Activated naive CD8-positive, alpha-beta T cell (primary cell): ENCODE results near the gene STON2.
A peak's percentile ranks its signal among the peaks of the same experiment; 100 is the strongest.
"Not testable (repeated sequence)": the region's sequence is repeated elsewhere in the genome, so short reads cannot be mapped to it uniquely, and the experiment has no call there.

Experiments used
- H3K27ac Mint-ChIP-seq: one replicate; pipeline ENCODE4 v1.8.0; 2021; ENCODE audit warnings: mixed read lengths
- H3K27me3 Mint-ChIP-seq: one replicate; pipeline ENCODE4 v1.8.0; 2021; ENCODE audit warnings: mixed read lengths
- H3K36me3 Mint-ChIP-seq: one replicate; pipeline ENCODE4 v1.8.0; 2021; ENCODE audit warnings: mixed read lengths
- H3K4me1 Mint-ChIP-seq: one replicate; pipeline ENCODE4 v1.8.0; 2021; ENCODE audit warnings: low read depth, mixed read lengths
- H3K4me3 Mint-ChIP-seq: one replicate; pipeline ENCODE4 v1.8.0; 2021; ENCODE audit warnings: mild to moderate bottlenecking, mixed read lengths
- H3K9me3 Mint-ChIP-seq: one replicate; pipeline ENCODE4 v1.8.0; 2021; ENCODE audit warnings: low read depth, mixed read lengths

STON2 gene

DNA sequence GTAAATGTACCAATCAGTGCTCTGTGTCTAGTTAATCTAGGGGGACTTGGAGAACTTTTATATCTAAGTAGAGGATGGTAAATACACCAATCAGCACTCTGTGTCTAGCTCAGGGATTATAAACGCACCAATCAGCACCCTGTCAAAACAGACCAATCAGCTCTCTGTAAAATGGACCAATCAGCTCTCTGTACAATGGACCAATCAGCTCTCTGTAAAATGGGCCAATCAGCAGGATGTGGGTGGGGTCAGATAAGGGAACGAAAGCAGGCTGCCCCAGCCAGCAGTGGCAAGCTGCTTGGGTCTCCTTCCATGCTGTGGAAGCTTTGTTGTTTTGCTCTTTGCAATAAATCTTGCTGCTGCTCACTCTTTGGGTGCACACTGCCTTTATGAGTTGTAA is 163.3 kb downstream of the STON2 start:
- not testable (repeated sequence) for H3K4me1 Mint-ChIP-seq, H3K9me3 Mint-ChIP-seq, H3K36me3 Mint-ChIP-seq, H3K27me3 Mint-ChIP-seq, H3K27ac Mint-ChIP-seq, H3K4me3 Mint-ChIP-seq

DNA sequence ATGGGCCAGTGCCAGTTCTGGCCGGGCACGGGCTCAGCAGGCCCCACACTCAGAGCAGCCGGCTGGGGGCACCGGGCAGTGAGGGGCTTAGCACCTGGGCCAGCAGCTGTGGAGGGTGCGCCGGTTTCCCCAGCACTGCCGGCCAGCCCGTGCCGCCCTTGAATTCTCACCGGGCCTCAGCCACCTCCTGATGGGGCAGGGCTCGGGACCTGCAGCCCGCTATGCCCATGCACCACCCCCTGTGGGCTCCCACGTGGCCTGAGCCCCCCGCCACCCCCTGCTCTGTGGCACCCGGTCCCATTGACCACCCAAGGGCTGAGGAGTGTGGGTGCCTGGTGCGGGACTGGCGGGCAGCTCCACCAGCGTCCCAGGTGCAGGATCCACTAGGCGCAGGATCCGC is 164.0 kb downstream of the STON2 start:
- no peaks in the 10 kb centered on the region for H3K36me3 Mint-ChIP-seq
- no peak overlapping the region for H3K27ac Mint-ChIP-seq
- no peaks in the 10 kb centered on the region for H3K27me3 Mint-ChIP-seq
- no peaks in the 10 kb centered on the region for H3K9me3 Mint-ChIP-seq
- no peak overlapping the region for H3K4me3 Mint-ChIP-seq
- H3K4me1 Mint-ChIP-seq: peaks cover 3% of the 10 kb centered on the region

DNA sequence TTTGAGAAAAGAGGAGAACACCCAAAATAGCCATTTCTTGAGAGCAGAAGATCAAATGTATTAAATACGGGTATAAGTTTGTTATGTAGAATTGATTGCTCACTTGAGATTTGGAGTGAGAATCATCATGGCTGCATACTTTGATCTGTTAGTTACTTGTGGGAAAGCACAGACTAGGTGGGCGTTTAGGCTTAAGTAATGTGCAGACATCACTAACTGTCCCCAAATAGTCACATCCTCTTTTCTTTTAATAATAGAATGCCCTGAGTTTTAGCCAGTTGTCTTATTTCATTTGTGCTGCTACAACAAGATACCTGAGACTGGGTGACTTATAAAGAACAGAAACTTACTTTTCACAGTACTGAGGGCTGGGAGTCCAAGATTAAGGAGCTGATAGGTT is 165.0 kb downstream of the STON2 start:
- Mint-ChIP-seq H3K36me3 (no peaks in the 10 kb centered on the region), H3K9me3 (no peaks in the 10 kb centered on the region), H3K27ac (no peak overlapping the region), H3K4me3 (no peak overlapping the region), H3K27me3 (no peaks in the 10 kb centered on the region), H3K4me1 (peaks cover 3% of the 10 kb centered on the region)

DNA sequence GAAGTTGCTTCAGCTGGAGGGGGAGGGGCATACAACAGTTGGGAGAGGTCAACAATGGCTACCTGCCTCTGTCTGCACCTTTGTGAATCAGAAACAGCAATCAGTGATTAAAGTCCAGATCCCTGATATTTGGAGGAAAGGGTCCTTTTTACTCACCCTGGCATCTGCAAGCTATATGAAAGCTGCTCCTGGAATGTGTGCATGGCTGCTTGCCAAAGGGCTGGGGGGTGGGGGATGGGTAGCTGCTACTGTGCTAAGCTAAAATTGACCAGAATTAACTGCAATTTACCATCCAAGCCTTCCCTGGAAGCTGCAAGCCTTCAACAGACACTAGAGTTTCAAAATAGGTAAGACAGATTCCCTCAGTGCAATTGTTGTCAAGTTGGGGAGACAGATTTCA is 165.8 kb downstream of the STON2 start:
- no peaks in the 10 kb centered on the region for H3K9me3 Mint-ChIP-seq
- H3K4me1 Mint-ChIP-seq: peaks cover 3% of the 10 kb centered on the region
- H3K27me3 Mint-ChIP-seq: no peaks in the 10 kb centered on the region
- no peak overlapping the region for H3K4me3 Mint-ChIP-seq
- no peaks in the 10 kb centered on the region for H3K36me3 Mint-ChIP-seq
- H3K27ac Mint-ChIP-seq: no peak overlapping the region

DNA sequence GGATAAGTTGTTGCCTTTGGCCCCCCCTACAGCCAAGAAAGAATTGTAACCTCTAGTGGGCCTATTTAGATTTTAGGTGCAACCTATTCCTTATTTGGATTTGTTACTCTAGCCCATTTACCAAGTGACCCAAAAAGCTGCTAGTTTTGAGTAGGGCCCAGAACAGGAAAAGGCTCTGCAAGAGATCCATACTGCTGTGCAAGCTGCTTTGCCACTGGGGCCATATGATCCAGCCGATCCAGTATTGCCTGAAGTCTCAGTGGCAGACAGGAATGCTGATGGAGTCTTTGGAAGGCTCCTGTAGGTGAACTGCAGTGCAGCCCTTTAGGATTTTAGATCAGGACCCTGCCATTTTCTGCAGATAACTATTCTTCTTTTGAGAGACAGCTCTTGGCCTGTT is 166.5 kb downstream of the STON2 start:
- no peaks in the 10 kb centered on the region for H3K27me3 Mint-ChIP-seq
- H3K4me3 Mint-ChIP-seq: no peak overlapping the region
- H3K27ac Mint-ChIP-seq: no peak overlapping the region
- peaks cover 3% of the 10 kb centered on the region for H3K4me1 Mint-ChIP-seq
- H3K9me3 Mint-ChIP-seq: no peaks in the 10 kb centered on the region
- H3K36me3 Mint-ChIP-seq: no peaks in the 10 kb centered on the region

DNA sequence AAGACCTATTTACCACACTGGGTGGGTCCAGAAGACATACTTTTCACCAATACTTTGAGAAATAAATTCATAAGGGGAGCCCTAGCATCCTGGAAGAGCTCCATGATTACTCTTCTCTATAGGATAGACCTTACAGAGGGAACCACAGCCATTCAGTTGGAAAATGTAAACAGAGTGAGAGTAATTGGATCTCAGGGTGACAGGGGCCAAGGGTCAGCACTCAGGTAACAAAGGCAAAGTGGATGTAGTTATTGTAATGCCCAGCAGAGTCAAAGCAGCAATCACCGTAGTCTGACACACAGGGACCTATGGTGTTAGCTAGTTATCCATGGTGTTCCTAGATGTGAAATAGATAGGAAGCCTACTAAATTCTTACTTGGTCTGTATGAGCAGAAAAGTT is 168.6 kb downstream of the STON2 start:
- no peak overlapping the region for H3K27ac Mint-ChIP-seq
- H3K27me3 Mint-ChIP-seq: no peaks in the 10 kb centered on the region
- H3K9me3 Mint-ChIP-seq: no peaks in the 10 kb centered on the region

DNA sequence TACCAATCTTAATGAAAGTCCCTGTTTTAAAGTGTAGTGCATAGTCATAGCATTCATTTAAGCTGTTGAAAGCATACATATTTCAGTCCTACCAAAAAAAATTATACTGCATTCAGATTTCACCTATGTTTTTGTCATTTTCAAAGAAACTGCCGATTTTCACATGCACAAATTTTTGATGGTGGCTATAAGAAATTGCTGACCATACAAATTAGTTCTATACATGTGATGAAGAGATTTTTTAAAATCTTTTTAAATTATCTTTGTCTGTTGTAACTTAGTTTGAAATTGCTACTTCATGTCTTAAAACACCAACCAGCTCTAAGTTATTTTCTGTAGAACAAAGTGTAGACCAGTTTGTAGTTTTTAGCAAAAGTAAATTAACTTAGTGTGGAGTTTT is 175.9 kb downstream of the STON2 start:
- H3K4me3 Mint-ChIP-seq: no peak overlapping the region
- H3K27me3 Mint-ChIP-seq: no peaks in the 10 kb centered on the region
- H3K9me3 Mint-ChIP-seq: no peaks in the 10 kb centered on the region
- H3K27ac Mint-ChIP-seq: no peak overlapping the region
- H3K4me1 Mint-ChIP-seq: peaks cover 10% of the 10 kb centered on the region
- H3K36me3 Mint-ChIP-seq: peaks cover 2% of the 10 kb centered on the region

More for the DNA sequence above, 168.6 kb downstream of the STON2 start:
- H3K4me3 Mint-ChIP-seq: no peak overlapping the region
- peaks cover 3% of the 10 kb centered on the region for H3K4me1 Mint-ChIP-seq
- H3K36me3 Mint-ChIP-seq: no peaks in the 10 kb centered on the region

DNA sequence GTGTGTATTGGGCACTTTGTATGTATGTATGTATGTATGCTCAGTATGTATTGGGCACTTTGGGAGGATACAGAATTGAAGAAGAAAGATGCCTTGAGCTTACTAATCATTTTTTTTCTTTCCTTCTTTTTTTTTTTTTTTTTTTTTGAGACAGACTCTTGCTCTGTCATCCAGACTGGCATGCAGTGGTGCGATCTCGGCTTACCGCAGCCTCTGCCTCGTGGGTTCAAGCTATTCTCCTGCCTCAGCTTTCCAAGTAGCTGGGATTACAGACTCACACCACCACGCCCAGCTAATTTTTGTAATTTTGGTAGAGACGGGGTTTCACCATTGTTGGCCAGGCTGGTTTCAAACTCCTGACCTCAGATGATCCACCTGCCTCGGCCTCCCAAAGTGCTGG is 176.3 kb downstream of the STON2 start:
- H3K4me3 Mint-ChIP-seq, H3K27ac Mint-ChIP-seq: not testable (repeated sequence)

DNA sequence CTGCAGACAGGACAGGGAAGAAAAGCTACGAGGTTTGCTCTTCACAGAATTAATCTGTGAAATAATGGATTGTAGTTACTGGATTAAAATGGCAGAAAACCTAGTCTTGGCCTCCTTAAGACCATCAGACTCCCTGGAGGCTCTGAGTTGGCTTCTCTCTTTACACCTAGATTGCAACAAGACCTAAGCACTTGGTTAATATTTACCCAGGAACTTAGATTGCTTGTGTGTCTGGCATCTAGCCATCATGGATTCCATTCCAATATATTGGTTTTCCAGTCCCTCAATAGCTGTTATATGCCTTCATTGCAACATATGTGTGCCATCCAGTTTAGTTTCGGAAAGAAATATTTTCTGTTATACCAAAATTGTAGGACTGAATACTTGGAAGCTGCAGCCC is 177.4 kb downstream of the STON2 start:
- H3K9me3 Mint-ChIP-seq: no peaks in the 10 kb centered on the region
- no peaks in the 10 kb centered on the region for H3K27me3 Mint-ChIP-seq
- H3K36me3 Mint-ChIP-seq: peaks cover 2% of the 10 kb centered on the region
- peak overlapping the region; percentile 28 for H3K4me3 Mint-ChIP-seq
- H3K4me1 Mint-ChIP-seq: peaks cover 24% of the 10 kb centered on the region
- no peak overlapping the region for H3K27ac Mint-ChIP-seq

More for the DNA sequence above, 176.3 kb downstream of the STON2 start:
- H3K9me3 Mint-ChIP-seq, H3K27me3 Mint-ChIP-seq, H3K36me3 Mint-ChIP-seq: not testable (repeated sequence)
- peaks cover 13% of the 10 kb centered on the region for H3K4me1 Mint-ChIP-seq

DNA sequence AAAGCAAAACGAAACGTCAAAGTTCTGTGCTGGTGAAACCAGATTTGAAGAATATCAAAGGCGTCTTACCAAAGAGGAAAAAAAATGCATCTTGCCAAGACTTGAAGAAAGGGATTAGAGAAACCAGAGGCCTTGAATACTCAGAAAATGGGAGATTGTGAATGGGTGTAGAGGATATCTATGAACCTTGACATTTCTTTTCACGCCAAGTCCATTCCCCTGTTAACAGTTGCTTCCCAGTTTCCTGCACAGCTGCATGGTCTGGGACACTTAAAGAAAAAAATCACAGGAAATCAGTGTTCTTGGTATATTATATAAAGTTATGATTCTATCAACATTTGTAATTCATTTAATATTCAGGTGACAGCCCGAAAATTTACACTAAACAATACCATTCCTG is 178.0 kb downstream of the STON2 start:
- Mint-ChIP-seq H3K27ac (peak overlapping the region; percentile 98), H3K4me1 (peaks cover 30% of the 10 kb centered on the region), H3K9me3 (no peaks in the 10 kb centered on the region), H3K27me3 (no peaks in the 10 kb centered on the region), H3K36me3 (peaks cover 2% of the 10 kb centered on the region), H3K4me3 (peak overlapping the region; percentile 94)

DNA sequence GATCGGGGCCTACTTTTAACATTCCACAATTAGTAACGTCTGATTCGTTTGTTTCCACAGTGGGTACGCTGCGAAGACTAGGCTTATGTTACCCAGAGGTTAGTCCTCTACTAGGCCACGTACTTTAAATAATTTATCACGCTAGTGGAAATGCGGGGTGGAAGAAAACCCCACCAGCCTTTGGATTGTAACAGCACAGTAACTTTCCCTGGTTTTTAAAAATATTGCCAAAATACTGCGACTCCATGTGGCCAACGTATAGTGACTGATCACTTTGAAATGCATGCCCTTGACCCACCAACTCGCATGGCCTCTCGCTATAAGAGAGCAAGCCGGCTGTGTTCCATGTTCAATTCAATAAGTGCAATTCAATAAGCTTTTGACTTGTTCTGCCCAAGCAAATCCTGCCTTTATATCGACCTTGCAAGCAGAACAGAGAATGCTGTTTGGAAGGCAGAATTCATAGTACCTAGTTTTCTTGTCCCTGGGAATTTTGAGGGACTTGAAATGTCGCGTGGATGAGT is 178.5 kb downstream of the STON2 start:
- Mint-ChIP-seq H3K27me3 (no peaks in the 10 kb centered on the region), H3K9me3 (no peaks in the 10 kb centered on the region), H3K27ac (peak overlapping the region; percentile 98), H3K4me1 (peaks cover 35% of the 10 kb centered on the region), H3K4me3 (peak overlapping the region; percentile 94), H3K36me3 (peaks cover 2% of the 10 kb centered on the region)

DNA sequence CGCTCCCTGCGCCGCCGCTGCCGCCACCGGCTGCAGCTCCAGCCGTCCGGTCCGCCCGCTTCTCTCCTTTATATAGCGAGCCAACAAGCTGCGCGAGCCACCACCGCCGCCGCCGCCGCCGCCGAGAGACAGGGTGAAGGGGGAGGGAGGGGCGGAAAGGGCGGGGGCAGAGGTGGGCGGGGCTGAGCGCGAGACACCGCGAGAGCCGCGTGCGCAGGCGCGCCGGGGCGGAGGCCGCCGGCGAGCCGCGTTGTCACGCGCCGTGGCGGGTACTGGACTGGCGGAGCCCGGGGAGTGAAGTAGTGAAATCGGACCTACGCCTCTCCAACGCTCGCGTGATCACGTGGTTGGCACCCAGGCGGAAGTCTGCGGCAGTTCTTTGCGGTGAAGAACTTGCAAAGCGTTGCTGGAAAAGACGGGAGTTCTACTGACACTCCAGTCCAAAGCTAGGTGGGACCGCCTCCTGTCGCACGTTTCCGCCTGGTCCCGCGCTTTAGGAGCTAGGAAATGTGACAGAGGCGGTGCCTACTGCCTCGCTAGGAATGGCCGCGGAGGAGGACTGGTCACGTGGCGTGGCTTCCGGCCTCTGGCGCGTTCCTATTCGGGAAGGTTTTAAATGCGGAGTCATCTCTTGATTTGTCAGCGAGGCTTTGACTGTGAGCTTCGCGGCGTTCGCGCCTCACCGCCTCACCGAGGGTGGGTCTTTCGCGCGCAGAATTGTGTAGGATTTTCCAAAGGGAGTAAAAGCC is 179.1 kb downstream of the STON2 start, which contains the start of gene GTF2A1:
Gene GTF2A1 (minus strand): TSS at position 130 of the 749 bp plus-strand sequence. CDS start 441 bp downstream, outside the sequence.
- Mint-ChIP-seq H3K27ac (peak within 1 kb of the TSS; percentile 100), H3K36me3 (peaks cover 5% of the 10 kb centered on the region), H3K4me3 (peak within 1 kb of the TSS; percentile 100), H3K9me3 (no peaks in the 10 kb centered on the region), H3K4me1 (peaks cover 39% of the 10 kb centered on the region), H3K27me3 (no peaks in the 10 kb centered on the region)

DNA sequence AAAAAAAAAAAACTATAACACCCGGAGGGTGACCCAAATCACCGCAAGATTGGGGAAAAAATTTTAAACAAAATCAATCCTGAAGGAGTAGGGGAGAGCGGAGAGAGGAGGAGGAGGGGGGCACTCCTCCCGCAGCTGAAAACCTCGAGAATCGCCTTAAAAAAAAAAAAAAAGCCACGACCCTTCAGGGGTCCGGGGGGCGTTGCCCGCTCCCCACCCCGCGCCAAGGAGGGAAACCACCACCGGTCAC is 179.6 kb downstream of the STON2 start:
- Mint-ChIP-seq H3K36me3 (peaks cover 6% of the 10 kb centered on the region), H3K4me3 (peak overlapping the region; percentile 94), H3K27ac (peak overlapping the region; percentile 97), H3K4me1 (peaks cover 44% of the 10 kb centered on the region), H3K27me3 (no peaks in the 10 kb centered on the region), H3K9me3 (no peaks in the 10 kb centered on the region)

DNA sequence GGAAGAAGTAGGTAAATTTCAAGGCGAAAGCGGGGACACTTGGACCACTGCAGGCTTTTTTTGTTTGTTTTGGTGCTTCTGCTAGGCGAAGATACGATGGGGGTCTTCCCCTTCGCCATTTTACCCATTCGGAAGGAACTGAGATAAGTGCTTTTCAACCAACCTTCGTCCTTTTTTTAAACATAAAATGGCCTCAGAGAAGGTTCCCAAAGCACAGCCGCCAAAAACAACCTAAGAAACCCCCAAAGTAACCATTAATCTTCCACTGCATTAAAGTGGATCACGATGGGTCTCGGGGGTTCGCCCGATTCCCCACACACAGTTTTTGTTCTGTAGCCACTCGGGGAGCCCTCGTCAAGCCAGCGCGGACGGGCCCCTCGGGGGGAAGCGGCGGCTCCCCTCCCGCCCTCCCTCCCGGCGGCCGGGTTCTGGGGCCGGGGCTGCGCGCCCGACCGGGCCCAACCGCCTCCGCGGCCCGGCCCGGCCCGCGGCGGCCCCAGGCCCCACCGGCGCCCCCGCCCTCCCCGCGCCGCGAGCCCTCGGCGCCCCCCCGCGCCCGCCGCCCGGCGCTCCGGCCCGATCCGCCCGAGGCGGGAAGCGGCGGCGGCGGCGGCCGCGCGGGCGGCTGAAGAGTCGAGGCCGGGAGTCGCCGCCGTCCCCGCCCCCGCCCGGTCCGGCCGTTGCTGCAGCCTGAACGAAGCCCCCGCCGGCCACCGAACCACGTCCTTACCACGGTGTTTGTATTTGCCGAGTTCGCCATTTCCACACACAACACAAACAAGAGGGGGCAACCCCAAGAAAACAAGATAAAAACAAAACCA is 180.2 kb downstream of the STON2 start:
- Mint-ChIP-seq H3K27me3 (no peaks in the 10 kb centered on the region), H3K27ac (peak overlapping the region; percentile 100), H3K4me3 (peak overlapping the region; percentile 100), H3K4me1 (peaks cover 48% of the 10 kb centered on the region), H3K36me3 (peaks cover 9% of the 10 kb centered on the region), H3K9me3 (no peaks in the 10 kb centered on the region)

DNA sequence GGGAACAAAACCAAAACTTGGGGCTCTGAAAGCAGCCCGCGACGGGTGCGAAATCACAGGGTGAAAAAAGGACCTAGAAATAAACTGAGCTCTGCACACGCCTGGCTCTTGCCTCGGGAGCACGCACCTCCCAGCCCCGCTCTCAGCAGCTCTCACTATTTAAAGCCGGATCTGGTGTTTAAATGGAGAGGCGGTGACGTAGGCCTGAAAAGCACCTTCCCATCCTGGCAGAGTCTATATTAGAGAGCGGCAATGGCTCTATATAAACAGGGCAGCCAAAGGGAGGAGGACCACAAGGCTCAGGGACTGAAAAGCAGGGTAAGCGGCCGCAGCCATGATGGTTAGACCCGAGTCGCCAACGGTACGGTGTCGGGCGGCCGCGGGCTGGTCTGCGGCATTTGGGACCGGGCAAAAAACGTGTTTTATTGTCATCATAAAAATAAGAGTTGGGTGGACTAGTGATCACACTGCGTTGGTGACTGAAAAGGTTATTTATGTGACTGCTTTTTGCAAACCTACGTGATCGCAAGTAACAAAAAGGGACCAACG is 180.8 kb downstream of the STON2 start:
- H3K36me3 Mint-ChIP-seq: peaks cover 9% of the 10 kb centered on the region
- peak overlapping the region; percentile 100 for H3K27ac Mint-ChIP-seq
- no peaks in the 10 kb centered on the region for H3K27me3 Mint-ChIP-seq
- H3K4me1 Mint-ChIP-seq: peaks cover 51% of the 10 kb centered on the region
- peak overlapping the region; percentile 100 for H3K4me3 Mint-ChIP-seq
- no peaks in the 10 kb centered on the region for H3K9me3 Mint-ChIP-seq
